ENCODE data around the gene KRT83. TPM values are rescaled to one million over a fixed set of nuclear protein-coding genes. Genes with fewer than 3 reads are reported as not detected.

The KRT83 gene
- total and polyA plus RNA-seq, 10 of the 15 experiments (the other 5 are each of a cell fraction or from before 2014, with no cell fraction given), result not detected

DNA sequence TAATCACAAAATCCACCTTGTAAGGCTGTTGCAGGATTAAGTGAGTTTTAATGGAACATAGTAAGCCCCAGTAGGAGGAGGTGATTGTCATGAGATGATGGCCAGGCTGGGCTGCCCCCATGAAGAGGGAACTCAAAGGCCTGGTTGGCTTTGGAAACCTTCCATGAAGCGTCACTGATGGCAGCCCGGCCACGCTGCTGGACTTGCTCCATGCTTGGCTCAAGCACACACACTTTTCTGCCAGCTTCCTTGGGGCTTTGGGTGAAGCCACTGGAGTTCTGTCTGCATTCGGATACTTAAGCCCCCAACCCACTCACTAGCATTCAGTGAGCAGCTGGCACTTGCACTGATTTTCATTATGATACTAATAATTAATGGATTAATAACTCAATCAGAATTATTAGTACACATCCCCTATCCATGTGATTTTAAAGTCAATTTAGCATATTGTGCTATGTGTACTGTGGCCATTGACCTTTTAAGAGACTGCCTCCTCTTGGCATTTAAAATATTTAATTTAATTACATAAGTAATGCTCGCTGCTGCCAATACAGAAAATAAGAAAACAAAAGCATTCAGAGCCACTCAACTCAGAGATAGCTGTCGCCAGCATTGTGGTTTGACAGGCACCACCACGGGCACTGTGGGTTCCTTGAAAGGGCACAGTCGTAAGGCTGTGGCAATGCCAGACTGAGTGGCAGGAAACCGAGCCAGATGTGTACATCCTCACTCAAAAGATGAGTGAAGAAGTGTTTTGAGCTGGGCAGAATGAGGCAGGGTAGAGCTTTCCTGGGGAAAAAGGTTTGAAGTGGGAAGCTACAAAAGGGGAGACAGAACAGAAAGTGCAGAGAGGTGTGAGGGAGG, 30.2 kb upstream of the KRT83 start:
- FAIRE-seq, result no peak
- ChIA-PET RAD21 (ENCODE audit: unreplicated experiment) (no interaction called here), CTCF (interaction anchor here (1.1 to 1.8 kb wide), 2 partner anchors 10 to 14 kb away, joined by 3 to 8 read pairs; no protein-coding TSS in a partner anchor), SMC1A (ENCODE audit: uncharacterized antibody, unreplicated experiment) (no interaction called here), POLR2A (no interaction called here)
- Histone ChIP-seq H3K36me3 (ENCODE audit: control insufficient read depth in 2 of 2, insufficient read depth in 2 of 2, low read length in 1 of 2) (no peaks in the 10 kb centered on the region), H3K27ac (ENCODE audit: control insufficient read depth, insufficient read depth) (no peak overlapping the region), H3K27me3 (replicated peaks in 1 of 2; ENCODE audit: control insufficient read depth in 2 of 2, insufficient read depth in 2 of 2, low read length in 1 of 2) (peaks cover 0 to 3% of the 10 kb centered on the region in 2 experiments; a peak in 1 of 4 replicates), H3K4me3 (no peak overlapping the region), H4K20me1 (ENCODE audit: control insufficient read depth, insufficient read depth) (no peaks in the 10 kb centered on the region), H3K4me1 (ENCODE audit: control insufficient read depth, insufficient read depth, low read length) (no peaks in the 10 kb centered on the region), H2AFZ (ENCODE audit: control insufficient read depth, low read depth, low read length) (no peak overlapping the region), H3K9ac (ENCODE audit: control insufficient read depth, insufficient read depth, low read length) (no peak overlapping the region), H3K79me2 (ENCODE audit: control insufficient read depth, insufficient read depth, low read length) (no peaks in the 10 kb centered on the region), H3K9me3 (replicated peaks; ENCODE audit: control insufficient read depth, insufficient read depth, low read length) (no peaks in the 10 kb centered on the region), H3K4me2 (ENCODE audit: control insufficient read depth, insufficient read depth) (no peak overlapping the region)
- ATAC-seq, result no peak
- no peak for TF ChIP-seq SMAD1 (IDR thresholded peaks at IDR 0.05; ENCODE audit: low read depth, partially characterized antibody)
- TF ChIP-seq KDM1A (IDR thresholded peaks at IDR 0.05; ENCODE audit: borderline replicate concordance), result no peak
- TF ChIP-seq YBX1 (IDR thresholded peaks at IDR 0.05), result no peak
- no peak for TF ChIP-seq TCF3 (IDR thresholded peaks at IDR 0.05; ENCODE audit: borderline replicate concordance, insufficient read depth, low read depth, low read length)
- no peak for TF ChIP-seq EED (IDR thresholded peaks at IDR 0.05; ENCODE audit: low read depth)
- no peak for TF ChIP-seq KAT2A (conservative IDR thresholded peaks at IDR 0.05; ENCODE audit: control insufficient read depth, low read depth, low read length)
- TF ChIP-seq JUND (IDR thresholded peaks at IDR 0.05; ENCODE audit: low read depth, low read length), result no peak
- TF ChIP-seq MTA2 (IDR thresholded peaks at IDR 0.05; ENCODE audit: low read depth), result no peak
- intact Hi-C loops (cut with micrococcal nuclease; ENCODE audit: unreplicated experiment), result no loop called here
- WGBS (ENCODE audit: insufficient coverage, insufficient replicate concordance, low lambda C conversion rate, missing lambda C conversion rate), result 16% methylated on average over 9 of the region's 9 CpGs
- no peak for DNase-seq (ENCODE audit: low read depth, low spot score)
- in situ Hi-C loops (cut with MboI), result no loop called here
- BruUV-seq (replicated peaks), result no TSS peak

Data from GM12878 (cell line).